ENCODE data around the gene TULP4. TPM values are rescaled to one million over a fixed set of nuclear protein-coding genes. Genes with fewer than 3 reads are reported as not detected.

The TULP4 gene
- total RNA-seq, 1 experiment from 2014 or later = 82.0 TPM

- ChIA-PET CTCF (no interaction called here), POLR2A (ENCODE audit: low non-redundant PET) (no interaction called here)
- BruUV-seq (replicated peaks) = no TSS peak
- no peak overlapping the region for H3K4me3 ChIP-seq (ENCODE audit: low read depth, low read length, poor library complexity, severe bottlenecking)
- DNase-seq (ENCODE audit: low spot score) = no peak
- H3K36me3 ChIP-seq (ENCODE audit: insufficient read depth, low read length, poor library complexity, severe bottlenecking) = no peaks in the 10 kb centered on the region
- TF ChIP-seq CTCF (conservative IDR thresholded peaks at IDR 0.05; ENCODE audit: low read depth, low read length) = no peak
- TF ChIP-seq EZH2 (IDR thresholded peaks at IDR 0.05; ENCODE audit: borderline replicate concordance, low read depth, low read length, poor library complexity, severe bottlenecking) = no peak
- peaks cover 4% of the 10 kb centered on the region for H3K9me3 ChIP-seq (ENCODE audit: low read depth, low read length, poor library complexity, severe bottlenecking)
- intact Hi-C loops (cut with micrococcal nuclease; ENCODE audit: unreplicated experiment) = no loop called here
- H3K4me1 ChIP-seq (ENCODE audit: insufficient read depth, low read length, poor library complexity, severe bottlenecking) = no peaks in the 10 kb centered on the region
- H3K27ac ChIP-seq (ENCODE audit: low read depth, low read length, poor library complexity, severe bottlenecking) = no peak overlapping the region
- H3K27me3 ChIP-seq (replicated peaks; ENCODE audit: insufficient read depth, low read depth, low read length, poor library complexity) = no peaks in the 10 kb centered on the region
These were observed 20.8 kb downstream of the TULP4 start for GRCh38 chr6:158333094-158333493.

GRCh38 chr6:158334534-158334933, 22.3 kb downstream of the TULP4 start:
- TF ChIP-seq CTCF (conservative IDR thresholded peaks at IDR 0.05; ENCODE audit: low read depth, low read length) (no peak), EZH2 (IDR thresholded peaks at IDR 0.05; ENCODE audit: borderline replicate concordance, low read depth, low read length, poor library complexity, severe bottlenecking) (no peak)
- no TSS peak for BruUV-seq (replicated peaks)
- Histone ChIP-seq H3K4me1 (ENCODE audit: insufficient read depth, low read length, poor library complexity, severe bottlenecking) (no peaks in the 10 kb centered on the region), H3K9me3 (ENCODE audit: low read depth, low read length, poor library complexity, severe bottlenecking) (peaks cover 4% of the 10 kb centered on the region), H3K4me3 (ENCODE audit: low read depth, low read length, poor library complexity, severe bottlenecking) (no peak overlapping the region), H3K27ac (ENCODE audit: low read depth, low read length, poor library complexity, severe bottlenecking) (no peak overlapping the region), H3K36me3 (ENCODE audit: insufficient read depth, low read length, poor library complexity, severe bottlenecking) (no peaks in the 10 kb centered on the region), H3K27me3 (replicated peaks; ENCODE audit: insufficient read depth, low read depth, low read length, poor library complexity) (no peaks in the 10 kb centered on the region)
- intact Hi-C loops (cut with micrococcal nuclease; ENCODE audit: unreplicated experiment) = no loop called here
- CTCF ChIA-PET = no interaction called here
- no peak for DNase-seq (ENCODE audit: low spot score)
- POLR2A ChIA-PET (ENCODE audit: low non-redundant PET) = no interaction called here

GRCh38 chr6:158337332-158337731, 25.1 kb downstream of the TULP4 start:
- no peaks in the 10 kb centered on the region for H3K36me3 ChIP-seq (ENCODE audit: insufficient read depth, low read length, poor library complexity, severe bottlenecking)
- H3K4me3 ChIP-seq (ENCODE audit: low read depth, low read length, poor library complexity, severe bottlenecking) = no peak overlapping the region
- BruUV-seq (replicated peaks) = no TSS peak
- ChIA-PET CTCF (no interaction called here), POLR2A (ENCODE audit: low non-redundant PET) (no interaction called here)
- H3K9me3 ChIP-seq (ENCODE audit: low read depth, low read length, poor library complexity, severe bottlenecking) = peaks cover 4% of the 10 kb centered on the region
- intact Hi-C loops (cut with micrococcal nuclease; ENCODE audit: unreplicated experiment) = loop anchor here (1.0 kb wide), 1 partner anchor 20 kb away; no protein-coding TSS in a partner anchor
- TF ChIP-seq EZH2 (IDR thresholded peaks at IDR 0.05; ENCODE audit: borderline replicate concordance, low read depth, low read length, poor library complexity, severe bottlenecking) = no peak
- no peak for TF ChIP-seq CTCF (conservative IDR thresholded peaks at IDR 0.05; ENCODE audit: low read depth, low read length)
- no peak for DNase-seq (ENCODE audit: low spot score)
- H3K27ac ChIP-seq (ENCODE audit: low read depth, low read length, poor library complexity, severe bottlenecking) = no peak overlapping the region
- no peaks in the 10 kb centered on the region for H3K27me3 ChIP-seq (replicated peaks; ENCODE audit: insufficient read depth, low read depth, low read length, poor library complexity)
- H3K4me1 ChIP-seq (ENCODE audit: insufficient read depth, low read length, poor library complexity, severe bottlenecking) = no peaks in the 10 kb centered on the region

Data from A673 (cell line).